IMR-90 (cell line): ENCODE results near the gene RNASE4. TPM values are rescaled to one million over a fixed set of nuclear protein-coding genes. Genes with fewer than 3 reads are reported as not detected.
"Not testable (repeated sequence)": the region's sequence is repeated elsewhere in the genome, so short reads cannot be mapped to it uniquely, and the experiment has no call there.

Experiments
- ATAC-seq: fragments of 200-7000 bp; cut with Tn5 transposase; 2 replicates; pipeline ENCODE4 v1.9.1; 2020; ENCODE audit warnings: low read depth, mild to moderate bottlenecking, moderate library complexity
- BruUV-seq: library from RNA; stranded (reverse); fragments of 400-500 nt; replicated peaks from 2 replicates; lab custom pipeline; 2021; lab: Mats Ljungman, UMichigan
- CTCF ChIA-PET: fragments of 300-600 bp; formaldehyde crosslinking; extraction: SDS; loops from one replicate; lab custom pipeline; 2021; ENCODE audit warnings: antibody characterized with exemption; lab: Yijun Ruan, JAX
- POLR2A ChIA-PET: fragments of 300-600 bp; sonication (Branson Sonifier 250); formaldehyde crosslinking; loops from one replicate; lab custom pipeline; 2022; ENCODE audit warnings: antibody characterized with exemption; ENCODE audit not compliant: unreplicated experiment; lab: Charles Lee
- DNase-seq: peaks from one replicate; pipeline ENCODE4 v3.0.0; 2013
- H2AFZ ChIP-seq: replicated peaks from 2 replicates; pipeline ENCODE3; 2013; ENCODE audit warnings: low read length, mild to moderate bottlenecking; ENCODE audit not compliant: poor library complexity
- H2AK5ac ChIP-seq: 2 replicates; pipeline ENCODE4 v1.6.1; 2013; ENCODE audit warnings: low read depth, low read length, inconsistent platforms
- H2AK9ac ChIP-seq: replicated peaks from 2 replicates; pipeline ENCODE3; 2013; ENCODE audit warnings: mild to moderate bottlenecking, low read depth, low read length, moderate library complexity; ENCODE audit not compliant: poor library complexity
- H2BK120ac ChIP-seq: 2 replicates; pipeline ENCODE4 v1.6.1; 2013; ENCODE audit warnings: low read depth, low read length, inconsistent platforms
- H2BK15ac ChIP-seq: 3 replicates; pipeline ENCODE4 v1.6.1; 2013; ENCODE audit warnings: low read depth, low read length, inconsistent platforms
- H2BK20ac ChIP-seq: 2 replicates; pipeline ENCODE4 v1.6.1; 2013; ENCODE audit warnings: low read depth, mild to moderate bottlenecking, inconsistent platforms, low read length, moderate library complexity
- H2BK5ac ChIP-seq: 2 replicates; pipeline ENCODE4 v1.6.1; 2013; ENCODE audit warnings: mild to moderate bottlenecking, low read depth, low read length, inconsistent platforms; ENCODE audit not compliant: poor library complexity, severe bottlenecking
- H3K14ac ChIP-seq: replicated peaks from 2 replicates; pipeline ENCODE4 v1.6.1; 2013; ENCODE audit warnings: low read depth, low read length, inconsistent platforms
- H3K18ac ChIP-seq: 2 replicates; pipeline ENCODE4 v1.6.1; 2013; ENCODE audit warnings: low read depth, low read length, control low read depth
- H3K23ac ChIP-seq: 2 replicates; pipeline ENCODE4 v1.6.1; 2013; ENCODE audit warnings: low read depth, low read length, inconsistent platforms
- H3K27ac ChIP-seq: 2 replicates; pipeline ENCODE4 v1.5.1; 2013; ENCODE audit warnings: mild to moderate bottlenecking, control low read depth, low read length; ENCODE audit not compliant: insufficient read depth
- H3K27me3 ChIP-seq: 2 replicates; pipeline ENCODE4 v1.6.1; 2013; ENCODE audit warnings: low read length; ENCODE audit not compliant: control insufficient read depth, insufficient read depth
- H3K36me3 ChIP-seq: 2 replicates; pipeline ENCODE4 v1.6.1; 2013; ENCODE audit warnings: low read length, mixed read lengths; ENCODE audit not compliant: control insufficient read depth, insufficient read depth
- H3K4ac ChIP-seq: 2 replicates; pipeline ENCODE4 v1.6.1; 2013; ENCODE audit warnings: low read depth, low read length, inconsistent platforms
- H3K4me1 ChIP-seq: 2 replicates; pipeline ENCODE4 v1.6.1; 2013; ENCODE audit warnings: low read length, mixed read lengths; ENCODE audit not compliant: control insufficient read depth, insufficient read depth
- H3K4me2 ChIP-seq: 2 replicates; pipeline ENCODE4 v1.6.1; 2013; ENCODE audit warnings: low read depth, mild to moderate bottlenecking, control low read depth, low read length, moderate library complexity
- H3K4me3 ChIP-seq: 2 replicates; pipeline ENCODE4 v1.5.1; 2013; ENCODE audit warnings: low read depth, mild to moderate bottlenecking, control low read depth, low read length, moderate library complexity; ENCODE audit not compliant: insufficient read depth
- H3K56ac ChIP-seq: 2 replicates; pipeline ENCODE4 v1.6.1; 2013; ENCODE audit warnings: low read length, inconsistent platforms; ENCODE audit not compliant: insufficient read depth; ENCODE audit errors: extremely low read depth
- H3K79me1 ChIP-seq, 2 experiments: 2 replicates each; pipeline ENCODE4 v1.6.1; 2013; ENCODE audit warnings: low read length in 2 of 2, inconsistent platforms in 1 of 2, low read depth in 1 of 2
- H3K9ac ChIP-seq: 2 replicates; pipeline ENCODE4 v1.6.1; 2013; ENCODE audit warnings: low read depth, low read length, control low read depth
- H3K9me1 ChIP-seq: 2 replicates; pipeline ENCODE4 v1.6.1; 2013; ENCODE audit warnings: low read length, inconsistent platforms; ENCODE audit not compliant: insufficient read depth
- H3K9me3 ChIP-seq: 2 replicates; pipeline ENCODE4 v1.6.1; 2013; ENCODE audit warnings: low read length; ENCODE audit not compliant: control insufficient read depth, insufficient read depth
- H4K20me1 ChIP-seq: 2 replicates; pipeline ENCODE4 v1.6.1; 2013; ENCODE audit warnings: low read length, inconsistent platforms; ENCODE audit not compliant: insufficient read depth
- H4K5ac ChIP-seq: 2 replicates; pipeline ENCODE4 v1.6.1; 2013; ENCODE audit warnings: mild to moderate bottlenecking, low read depth, low read length, control low read depth
- H4K8ac ChIP-seq, 2 experiments: 2 replicates each; pipeline ENCODE4 v1.6.1; 2013; ENCODE audit warnings: low read depth in 2 of 2, low read length in 2 of 2, control low read depth in 1 of 2, inconsistent platforms in 1 of 2
- H4K91ac ChIP-seq: 2 replicates; pipeline ENCODE4 v1.6.1; 2013; ENCODE audit warnings: low read depth, low read length, inconsistent platforms; ENCODE audit not compliant: insufficient read depth
- CHD1 ChIP-seq: IDR thresholded peaks from 2 replicates; pipeline ENCODE4 v1.6.1; 2012; ENCODE audit warnings: low read depth, low read length, improper control_type of control experiment
- WGBS, 2 experiments: methylation state at CpG; one replicate each; pipeline versions ENCODE4 v1.1.5 to v1.1.7; 2013; ENCODE audit warnings: missing lambda C conversion rate in 2 of 2; ENCODE audit not compliant: insufficient read length in 1 of 2; ENCODE audit errors: extremely low coverage in 2 of 2; 5-methylcytosine and 5-hydroxymethylcytosine counted together
- dilution Hi-C: fragments of 300-500 bp; cut with HindIII; formaldehyde crosslinking; loops from one replicate; pipeline ENCODE4 v1.14.3; 2018; ENCODE audit warnings: low sequenced_read_pairs; ENCODE audit not compliant: unreplicated experiment
- in situ Hi-C: fragments of 300-500 bp; cut with MboI; formaldehyde crosslinking; loops from 3 replicates; pipeline ENCODE4 v1.14.3; 2019; ENCODE audit warnings: low sequenced_read_pairs, inconsistent platforms, mixed read lengths
- intact Hi-C: fragments of 100-400 bp; cut with micrococcal nuclease; formaldehyde crosslinking; loops from 2 replicates; pipeline ENCODE4 v1.10.0; 2022
- polyA plus RNA-seq, 3 experiments: library from polyadenylated mRNA; depleted of rRNA; stranded (reverse); fragments of >200 nt; gene quantifications; 2 replicates each; pipeline ENCODE4 v1.2.3, GENCODE V29; 2012; ENCODE audit warnings: low replicate concordance in 1 of 3
- total RNA-seq: library from RNA; depleted of rRNA; stranded (reverse); fragments of >200 nt; gene quantifications from 2 replicates; pipeline ENCODE4 v1.2.3, GENCODE V29; 2012

The RNASE4 gene
- total and polyA plus RNA-seq, 2 of the 4 experiments (the other 2 are of a cell fraction) = 10.4 to 11.6 TPM

DNA sequence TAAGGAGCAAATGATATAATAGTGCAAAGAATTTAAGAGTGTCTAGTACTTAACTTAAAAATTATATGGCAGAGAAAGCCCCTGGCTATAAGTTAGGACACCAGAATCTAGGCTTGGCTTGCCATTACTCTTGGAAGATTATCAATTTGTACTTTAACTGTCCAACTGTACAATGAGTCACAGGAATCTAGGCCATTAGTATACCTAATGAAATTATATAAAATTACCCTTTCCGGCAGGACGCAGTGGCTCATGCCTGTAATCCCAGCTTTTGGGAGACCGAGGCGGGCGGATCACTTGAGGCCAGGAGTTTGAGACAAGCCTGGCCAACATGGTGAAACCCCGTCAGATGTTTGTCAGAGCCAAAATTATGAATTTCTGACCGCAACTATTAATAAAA lies 42.2 kb upstream of the RNASE4 start (continued):
- TF ChIP-seq CHD1 = no peak

DNA sequence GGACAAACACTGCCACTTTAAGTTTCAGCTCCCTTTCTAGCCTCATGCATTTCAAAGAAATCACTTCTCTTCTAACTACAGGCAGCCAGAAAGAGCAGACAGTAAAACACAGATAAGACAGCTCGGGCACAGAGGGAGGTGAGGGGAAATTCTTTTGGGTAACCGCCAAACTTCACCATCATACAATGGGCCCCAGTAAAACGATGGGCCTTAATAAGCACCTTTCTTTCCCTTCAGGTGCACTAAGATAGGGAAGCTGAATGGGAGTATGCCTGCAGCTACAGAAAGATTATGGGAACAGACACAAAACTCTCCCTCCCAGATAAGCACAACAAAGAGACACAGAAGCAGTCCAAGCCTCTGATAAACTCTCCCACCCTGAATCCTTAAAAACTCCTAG lies 41.6 kb upstream of the RNASE4 start:
- H2BK5ac ChIP-seq, dilution Hi-C loops, H3K56ac ChIP-seq, H4K20me1 ChIP-seq, H3K9me1 ChIP-seq, CTCF ChIA-PET, H2BK20ac ChIP-seq, H2AK5ac ChIP-seq, H2AFZ ChIP-seq, H3K27me3 ChIP-seq, BruUV-seq, in situ Hi-C loops, ATAC-seq, H3K9ac ChIP-seq, H3K9me3 ChIP-seq, H3K14ac ChIP-seq, H2BK15ac ChIP-seq, H3K23ac ChIP-seq, H3K4ac ChIP-seq, intact Hi-C loops, POLR2A ChIA-PET, H3K18ac ChIP-seq, H4K8ac ChIP-seq, H2BK120ac ChIP-seq, H3K79me1 ChIP-seq, H3K36me3 ChIP-seq, H4K5ac ChIP-seq, H3K27ac ChIP-seq, H2AK9ac ChIP-seq, H4K91ac ChIP-seq, H3K4me2 ChIP-seq, DNase-seq, H3K4me3 ChIP-seq, H3K4me1 ChIP-seq: not testable (repeated sequence)
- no CpG with 5 or more reads among the region's 3 CpGs for WGBS, 2 experiments
